Neural progenitor cell (in vitro differentiated cells): ENCODE results near the gene SPRY4. TPM values are rescaled to one million over a fixed set of nuclear protein-coding genes. Genes with fewer than 3 reads are reported as not detected.

Experiments used
- DNase-seq: peaks from one replicate; pipeline ENCODE4 v3.0.0-alpha.2; 2016; ENCODE audit warnings: low spot score
- H2AFZ ChIP-seq: fragments of 200-600 bp; sonication (generic); replicated peaks from 2 replicates; pipeline ENCODE4 v1.6.1; 2016; ENCODE audit warnings: antibody characterized with exemption
- H3F3A ChIP-seq: fragments of 200-600 bp; sonication (generic); 2 replicates; pipeline ENCODE4 v1.6.1; 2016; ENCODE audit warnings: antibody characterized with exemption, low read depth
- H3K27ac ChIP-seq: fragments of 200-600 bp; sonication (generic); 2 replicates; pipeline ENCODE4 v1.5.1; 2016; ENCODE audit warnings: mild to moderate bottlenecking
- H3K27me3 ChIP-seq: fragments of 200-600 bp; sonication (generic); 2 replicates; pipeline ENCODE4 v1.6.1; 2016; ENCODE audit warnings: mild to moderate bottlenecking, moderate library complexity
- H3K36me3 ChIP-seq: fragments of 200-600 bp; sonication (generic); 2 replicates; pipeline ENCODE4 v1.5.1; 2016
- H3K4me1 ChIP-seq: fragments of 200-600 bp; sonication (generic); 2 replicates; pipeline ENCODE4 v1.6.1; 2016; ENCODE audit warnings: mixed run types
- H3K4me2 ChIP-seq: fragments of 200-600 bp; sonication (generic); 2 replicates; pipeline ENCODE4 v1.6.1; 2016
- H3K4me3 ChIP-seq: fragments of 200-600 bp; sonication (generic); 2 replicates; pipeline ENCODE4 v1.5.1; 2016
- H3K79me2 ChIP-seq: fragments of 200-600 bp; sonication (generic); 2 replicates; pipeline ENCODE4 v1.6.1; 2016; ENCODE audit warnings: low read depth
- H3K9ac ChIP-seq: fragments of 200-600 bp; sonication (generic); 2 replicates; pipeline ENCODE4 v1.6.1; 2016
- H3K9me3 ChIP-seq: fragments of 200-600 bp; sonication (generic); 2 replicates; pipeline ENCODE4 v1.5.1; 2016; ENCODE audit warnings: low read depth
- H4K20me1 ChIP-seq: fragments of 200-600 bp; sonication (generic); 2 replicates; pipeline ENCODE4 v1.6.1; 2016; ENCODE audit warnings: low read depth
- H3K27ac Mint-ChIP-seq: 3 replicates; pipeline ENCODE4 v1.8.0; 2021; ENCODE audit warnings: mixed read lengths
- H3K27me3 Mint-ChIP-seq: 2 replicates; pipeline ENCODE4 v1.8.0; 2022; ENCODE audit warnings: low read depth, mild to moderate bottlenecking, inconsistent platforms, moderate library complexity, mixed read lengths; ENCODE audit not compliant: insufficient read depth
- H3K36me3 Mint-ChIP-seq: 3 replicates; pipeline ENCODE4 v1.8.0; 2021; ENCODE audit warnings: mixed read lengths
- H3K4me1 Mint-ChIP-seq: 3 replicates; pipeline ENCODE4 v1.8.0; 2021; ENCODE audit warnings: mixed read lengths
- H3K4me3 Mint-ChIP-seq: 3 replicates; pipeline ENCODE4 v1.8.0; 2021; ENCODE audit warnings: mild to moderate bottlenecking, moderate library complexity, mixed read lengths
- H3K9me3 Mint-ChIP-seq: 3 replicates; pipeline ENCODE4 v1.8.0; 2020; ENCODE audit warnings: mixed read lengths
- CTCF ChIP-seq: fragments of 200-600 bp; sonication (generic); IDR thresholded peaks from 2 replicates; pipeline ENCODE4 v1.5.1; 2017; ENCODE audit warnings: antibody characterized with exemption, mild to moderate bottlenecking
- EZH2 ChIP-seq: fragments of 200-600 bp; sonication (generic); IDR thresholded peaks from 2 replicates; pipeline ENCODE4 v1.6.1; 2017; ENCODE audit warnings: antibody characterized with exemption, mild to moderate bottlenecking, moderate library complexity
- EZH2phosphoT487 ChIP-seq: fragments of 200-600 bp; sonication (generic); IDR thresholded peaks from 2 replicates; pipeline ENCODE4 v1.6.1; 2017; ENCODE audit warnings: antibody characterized with exemption
- total RNA-seq: library from RNA; depleted of rRNA; stranded (reverse); fragments of >200 nt; gene quantifications from 2 replicates; pipeline ENCODE4 v1.2.3, GENCODE V29; 2015; ENCODE audit warnings: low replicate concordance

SPRY4 gene
- total RNA-seq, 1 donor from 2014 or later, result 0.13 TPM

DNA sequence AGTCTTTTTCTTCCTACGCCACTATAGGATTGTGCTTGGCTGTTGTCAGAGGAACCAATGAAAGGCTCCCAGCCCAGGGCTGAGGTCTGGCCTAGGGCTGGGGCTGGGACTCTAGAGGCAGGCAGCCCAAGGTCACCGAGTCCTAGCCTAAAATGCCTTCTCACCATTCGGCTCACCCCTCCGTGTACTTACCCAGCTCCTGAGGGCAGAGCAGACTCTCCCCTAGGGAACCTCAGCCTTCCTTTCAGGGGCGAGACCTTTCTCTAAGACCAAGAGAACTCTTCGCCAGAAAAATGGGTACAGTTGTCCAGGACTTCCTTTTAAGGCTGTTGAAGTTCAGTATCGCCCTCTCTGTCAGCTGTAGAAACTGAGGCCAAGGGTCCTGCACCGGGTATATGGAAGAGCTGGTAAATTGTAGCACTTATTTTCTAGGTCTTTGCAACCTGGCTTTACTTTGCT lies 1.7 kb upstream of the SPRY4 start:
- Histone ChIP-seq H3K4me2 (peak overlapping the region; percentile 90), H3F3A (peaks cover 41% of the 10 kb centered on the region), H3K4me3 (peak overlapping the region; percentile 45), H3K27me3 (peaks cover 70% of the 10 kb centered on the region), H3K36me3 (no peaks in the 10 kb centered on the region), H4K20me1 (peaks cover 55% of the 10 kb centered on the region), H2AFZ (no peak overlapping the region), H3K27ac (no peak overlapping the region), H3K9ac (no peak overlapping the region), H3K79me2 (peaks cover 7% of the 10 kb centered on the region), H3K9me3 (no peaks in the 10 kb centered on the region), H3K4me1 (peaks cover 37% of the 10 kb centered on the region)
- Mint-ChIP-seq H3K27me3 (peaks cover 10% of the 10 kb centered on the region), H3K9me3 (no peaks in the 10 kb centered on the region), H3K27ac (peak overlapping the region; percentile 84), H3K4me3 (peak overlapping the region; percentile 97), H3K36me3 (no peaks in the 10 kb centered on the region), H3K4me1 (peaks cover 43% of the 10 kb centered on the region)
- DNase-seq, result no peak
- TF ChIP-seq CTCF, result no peak
- no peak for TF ChIP-seq EZH2

- no peak for TF ChIP-seq EZH2
- no peak for TF ChIP-seq CTCF
- TF ChIP-seq EZH2phosphoT487, result no peak
- H3K27ac ChIP-seq, result no peak overlapping the region
- H3K4me1 Mint-ChIP-seq, result peaks cover 49% of the 10 kb centered on the region
- H3F3A ChIP-seq, result peaks cover 45% of the 10 kb centered on the region
- H3K9ac ChIP-seq, result no peak overlapping the region
- H3K79me2 ChIP-seq, result peaks cover 8% of the 10 kb centered on the region
- H3K36me3 ChIP-seq, result no peaks in the 10 kb centered on the region
- H3K9me3 Mint-ChIP-seq, result no peaks in the 10 kb centered on the region
- H2AFZ ChIP-seq, result no peak overlapping the region
- peaks cover 61% of the 10 kb centered on the region for H4K20me1 ChIP-seq
- peak; percentile 84 for DNase-seq
- H3K4me1 ChIP-seq, result peaks cover 43% of the 10 kb centered on the region
- peaks cover 76% of the 10 kb centered on the region for H3K27me3 ChIP-seq
- peak overlapping the region; percentile 90 for H3K4me2 ChIP-seq
- H3K4me3 ChIP-seq, result peak overlapping the region; percentile 45
- peaks cover 10% of the 10 kb centered on the region for H3K27me3 Mint-ChIP-seq
- peak overlapping the region; percentile 84 for H3K27ac Mint-ChIP-seq
- H3K4me3 Mint-ChIP-seq, result peak overlapping the region; percentile 97
- H3K9me3 ChIP-seq, result no peaks in the 10 kb centered on the region
- no peaks in the 10 kb centered on the region for H3K36me3 Mint-ChIP-seq
Measured at GRCh38 chr5:142325725-142326479, 1.1 kb upstream of the SPRY4 start.

GRCh38 chr5:142324136-142324870 lies 518 bp downstream of the SPRY4 start:
- H3K79me2 ChIP-seq, result peaks cover 8% of the 10 kb centered on the region
- DNase-seq, result peak; percentile 61
- Mint-ChIP-seq H3K4me3 (peak overlapping the region; percentile 97), H3K36me3 (no peaks in the 10 kb centered on the region), H3K4me1 (peaks cover 63% of the 10 kb centered on the region), H3K27me3 (peaks cover 10% of the 10 kb centered on the region), H3K9me3 (no peaks in the 10 kb centered on the region), H3K27ac (peak overlapping the region; percentile 96)
- H3K9ac ChIP-seq, result no peak overlapping the region
- H3K9me3 ChIP-seq, result no peaks in the 10 kb centered on the region
- H3K4me3 ChIP-seq, result peak overlapping the region; percentile 45
- peak overlapping the region; percentile 13 for H2AFZ ChIP-seq
- H3K27ac ChIP-seq, result no peak overlapping the region
- peak overlapping the region; percentile 90 for H3K4me2 ChIP-seq
- peak; percentile 39 for TF ChIP-seq CTCF
- TF ChIP-seq EZH2phosphoT487, result peak; percentile 72
- peak; percentile 88 for TF ChIP-seq EZH2
- peaks cover 82% of the 10 kb centered on the region for H3K27me3 ChIP-seq
- no peaks in the 10 kb centered on the region for H3K36me3 ChIP-seq
- peaks cover 57% of the 10 kb centered on the region for H3K4me1 ChIP-seq
- peaks cover 61% of the 10 kb centered on the region for H3F3A ChIP-seq
- peaks cover 77% of the 10 kb centered on the region for H4K20me1 ChIP-seq
